HG02852 (cell line): ENCODE data around the gene TSPAN5.
"Not testable (repeated sequence)": the region's sequence is repeated elsewhere in the genome, so short reads cannot be mapped to it uniquely, and the experiment has no call there.

Source experiments
- ATAC-seq: cut with Tn5 transposase; IDR thresholded peaks from one replicate; pipeline ENCODE4 v1.9.1; 2021; ENCODE audit warnings: mild to moderate bottlenecking, moderate library complexity; ENCODE audit not compliant: unreplicated experiment

Gene TSPAN5

GRCh38 chr4:98470366-98470765 is 188.0 kb downstream of the TSPAN5 start:
- no peak for ATAC-seq

DNA sequence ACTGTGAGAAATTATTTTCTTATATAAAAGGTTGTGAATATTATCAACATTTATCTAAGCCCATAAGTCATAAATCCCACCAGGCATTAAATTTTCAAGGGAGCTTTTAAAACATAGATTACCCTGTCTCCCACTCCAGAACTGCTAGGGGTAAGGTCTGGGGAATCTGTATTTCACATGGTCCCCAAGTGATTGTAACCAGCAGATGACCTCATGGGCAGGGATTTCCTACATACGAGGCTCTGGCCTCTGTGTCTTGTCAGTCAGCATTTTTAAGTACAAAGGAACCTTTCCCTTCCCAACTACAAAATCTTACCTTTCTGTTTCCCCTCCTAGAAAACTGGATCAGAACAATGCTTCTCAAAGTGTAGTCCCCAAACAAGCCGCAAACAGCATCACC is 188.6 kb downstream of the TSPAN5 start:
- ATAC-seq, result no peak

GRCh38 chr4:98468709-98469108 is 189.7 kb downstream of the TSPAN5 start:
- no peak for ATAC-seq

DNA sequence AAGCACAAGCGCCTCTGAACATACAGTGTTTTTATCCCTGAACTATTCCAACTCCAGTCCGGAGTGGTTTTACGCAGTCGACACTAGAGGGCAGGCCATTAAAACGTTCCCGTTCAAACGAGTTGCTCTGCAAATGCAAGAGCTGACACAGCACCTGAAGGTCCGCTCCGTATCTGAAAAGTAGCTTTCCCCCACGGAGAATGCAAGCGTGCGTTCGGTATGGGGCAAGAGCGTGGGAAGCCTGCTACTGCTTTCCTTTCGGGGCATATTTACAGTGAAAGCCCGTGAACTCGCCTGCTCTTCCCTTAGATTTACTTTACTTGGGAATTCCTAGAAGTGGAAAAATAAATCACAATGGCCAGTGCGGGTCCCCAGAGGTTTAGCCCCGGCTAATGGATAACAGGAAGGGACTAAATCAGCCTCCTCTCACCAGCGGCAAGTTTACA is 190.8 kb downstream of the TSPAN5 start:
- ATAC-seq, result peak; percentile 99

- no peak for ATAC-seq
Measured at GRCh38 chr4:98466868-98467599, 191.4 kb downstream of the TSPAN5 start.

DNA sequence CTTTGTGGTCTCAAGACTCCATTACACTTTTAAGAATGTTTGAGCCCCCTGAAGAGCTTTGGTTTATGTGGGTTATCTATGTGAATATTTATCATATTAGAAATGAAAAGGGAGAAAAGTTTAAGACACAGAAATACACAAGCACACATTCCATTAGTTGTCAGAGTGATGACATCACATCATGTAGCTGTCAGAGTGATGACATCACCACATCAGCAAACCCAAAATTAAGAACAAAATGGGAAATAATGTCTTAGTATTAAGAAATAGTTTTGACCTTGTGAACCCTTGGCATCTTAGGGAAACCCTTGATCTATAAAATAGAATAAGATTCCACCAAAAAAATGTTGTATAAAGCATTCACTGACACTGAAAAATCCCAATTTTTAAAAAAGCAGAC is 195.9 kb downstream of the TSPAN5 start:
- no peak for ATAC-seq

- not testable (repeated sequence) for ATAC-seq
Measured at GRCh38 chr4:98461121-98461865, 197.1 kb downstream of the TSPAN5 start.

GRCh38 chr4:98457422-98457821 is 201.0 kb downstream of the TSPAN5 start:
- ATAC-seq, result not testable (repeated sequence)

- no peak for ATAC-seq
Measured at GRCh38 chr4:98452091-98452490, 206.3 kb downstream of the TSPAN5 start.

- ATAC-seq, result no peak
Measured at GRCh38 chr4:98448908-98449307, 209.5 kb downstream of the TSPAN5 start.

- ATAC-seq, result no peak
Measured at GRCh38 chr4:98447648-98448047, 210.8 kb downstream of the TSPAN5 start.

DNA sequence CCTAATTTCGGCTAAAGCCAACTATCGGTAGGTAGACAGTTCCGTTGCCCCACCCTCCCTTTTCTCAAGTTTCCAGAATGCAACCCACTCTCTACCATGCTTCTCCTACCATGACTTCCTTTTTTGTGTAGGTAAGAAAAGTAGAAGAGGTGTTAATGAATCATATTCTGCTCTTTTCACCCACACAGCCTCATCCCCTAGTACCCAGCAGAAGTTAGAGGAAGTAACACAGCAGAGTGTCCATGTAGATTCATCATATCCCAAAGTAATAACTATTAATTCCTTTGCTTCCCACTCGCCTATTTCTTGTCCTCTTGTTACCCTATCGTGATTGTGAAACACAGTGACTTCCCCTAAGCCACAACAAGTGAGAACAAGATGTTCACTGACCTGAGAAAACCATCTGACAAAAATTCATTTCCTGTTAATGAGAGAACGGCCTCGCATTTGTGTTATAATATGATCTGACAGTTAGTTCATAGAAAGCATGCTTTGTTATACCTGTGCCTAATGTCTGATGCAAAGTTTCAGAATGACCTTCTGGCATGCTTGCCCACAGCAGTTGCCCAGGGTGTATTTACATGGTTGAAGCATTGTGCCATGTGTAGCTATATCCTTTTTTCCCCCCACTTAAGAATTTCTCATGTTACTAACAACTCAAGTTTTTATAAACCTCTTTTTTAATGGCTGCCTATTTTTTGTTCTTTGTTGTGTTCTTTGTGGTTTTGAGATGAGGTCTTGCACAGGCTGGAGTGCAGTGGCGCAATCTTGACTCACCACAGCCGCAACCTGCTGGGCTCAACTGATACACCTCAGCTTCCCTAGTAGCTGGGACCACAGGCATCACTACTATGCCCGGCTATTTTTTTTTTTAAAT is 211.7 kb downstream of the TSPAN5 start:
- peak; percentile 89 for ATAC-seq

DNA sequence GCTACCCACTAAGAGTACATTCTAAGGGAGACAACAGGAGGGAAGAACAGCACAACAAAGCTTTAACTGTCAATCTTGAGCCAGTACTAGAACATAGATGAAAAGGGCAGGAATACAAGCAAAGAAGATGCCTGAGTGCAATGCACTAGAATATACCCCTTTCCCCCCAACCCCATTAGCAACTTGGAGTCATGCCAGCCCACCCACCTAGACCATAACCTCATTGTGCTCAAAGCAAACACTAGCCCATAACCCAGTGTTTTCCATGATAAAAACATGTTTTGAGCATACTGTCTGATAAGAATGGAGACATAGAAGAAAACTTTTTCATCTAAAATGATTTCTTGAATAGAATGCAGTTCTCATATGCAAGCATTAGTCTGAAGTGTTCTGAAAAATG is 214.0 kb downstream of the TSPAN5 start:
- ATAC-seq, result no peak

GRCh38 chr4:98434816-98435215 is 223.6 kb downstream of the TSPAN5 start:
- ATAC-seq, result no peak

DNA sequence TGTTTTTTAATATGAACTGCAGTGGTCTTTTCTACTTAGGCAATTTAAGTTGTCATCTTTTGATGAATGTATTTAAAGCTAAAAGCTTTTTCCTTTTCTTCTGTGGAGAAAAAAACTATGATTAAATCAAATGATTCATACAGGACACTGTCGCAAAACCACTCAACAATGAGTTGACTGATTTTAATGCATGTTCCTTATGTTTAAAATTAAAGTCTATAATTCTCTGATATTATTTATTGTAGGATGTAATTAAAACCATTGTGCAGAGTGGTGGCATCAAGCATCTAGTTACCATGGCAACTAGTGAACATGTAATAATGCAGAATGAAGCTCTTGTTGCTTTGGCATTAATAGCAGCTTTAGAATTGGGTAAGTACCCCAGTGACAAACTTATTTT is 224.7 kb downstream of the TSPAN5 start:
- no peak for ATAC-seq

GRCh38 chr4:98430708-98431403 is 227.6 kb downstream of the TSPAN5 start:
- ATAC-seq, result no peak

GRCh38 chr4:98423009-98423408 is 235.4 kb downstream of the TSPAN5 start:
- no peak for ATAC-seq

GRCh38 chr4:98421111-98421510 is 237.3 kb downstream of the TSPAN5 start:
- no peak for ATAC-seq
